Activated T-cell treated with anti-CD3 and anti-CD28 coated beads, Interleukin-2, amount 50 U/mL, for 1 hour (primary cell): ENCODE results near the gene PDE4A.
"Not testable (repeated sequence)": the region's sequence is repeated elsewhere in the genome, so short reads cannot be mapped to it uniquely, and the experiment has no call there.

Experiments
- DNase-seq: peaks from one replicate; pipeline ENCODE4 v3.0.0-alpha.2; 2020

Gene PDE4A

GRCh38 chr19:10404888-10405820 is 15.2 kb upstream of the PDE4A start:
- DNase-seq, result peak; percentile 67

GRCh38 chr19:10406191-10406590 is 14.1 kb upstream of the PDE4A start:
- no peak for DNase-seq

- DNase-seq, result no peak
Observed at GRCh38 chr19:10407096-10407495, 13.2 kb upstream of the PDE4A start.

- peak; percentile 43 for DNase-seq
Observed at GRCh38 chr19:10408511-10409283, 11.6 kb upstream of the PDE4A start.

- not testable (repeated sequence) for DNase-seq
Observed at GRCh38 chr19:10411224-10411623, 9.1 kb upstream of the PDE4A start.

GRCh38 chr19:10412257-10412977 is 7.9 kb upstream of the PDE4A start:
- DNase-seq, result no peak

- DNase-seq, result no peak
Observed at GRCh38 chr19:10416083-10416379, 4.3 kb upstream of the PDE4A start.

GRCh38 chr19:10416380-10417257 is 3.7 kb upstream of the PDE4A start:
- DNase-seq, result peak; percentile 100

- no peak for DNase-seq
Observed at GRCh38 chr19:10417541-10418234, 2.6 kb upstream of the PDE4A start.

- no peak for DNase-seq
Observed at GRCh38 chr19:10418235-10418484, 2.2 kb upstream of the PDE4A start.

- DNase-seq, result peak; percentile 58
Observed at GRCh38 chr19:10418485-10419199, 1.7 kb upstream of the PDE4A start.

GRCh38 chr19:10419200-10419645 is 1.1 kb upstream of the PDE4A start:
- no peak for DNase-seq

GRCh38 chr19:10419646-10420443 is 493 bp upstream of the PDE4A start:
- peak; percentile 65 for DNase-seq

GRCh38 chr19:10421240-10422045 is 1.1 kb downstream of the PDE4A start:
- no peak for DNase-seq

- DNase-seq, result no peak
Observed at GRCh38 chr19:10422046-10422461, 1.7 kb downstream of the PDE4A start.

GRCh38 chr19:10422846-10423245 is 2.5 kb downstream of the PDE4A start:
- DNase-seq, result no peak

GRCh38 chr19:10424011-10424637 is 3.8 kb downstream of the PDE4A start:
- DNase-seq, result peak; percentile 73

GRCh38 chr19:10427169-10427568 is 6.8 kb downstream of the PDE4A start:
- no peak for DNase-seq

- no peak for DNase-seq
Observed at GRCh38 chr19:10428996-10429381, 8.7 kb downstream of the PDE4A start.
